Fibroblast of skin of left biceps (primary cell): ENCODE results near the gene PKNOX2.
"Not testable (repeated sequence)": the region's sequence is repeated elsewhere in the genome, so short reads cannot be mapped to it uniquely, and the experiment has no call there.

ENCODE experiments used
- DNase-seq, 2 experiments: peaks; one replicate each; pipeline ENCODE4 v3.0.0-alpha.2; 2013; ENCODE audit warnings: low read depth in 2 of 2

Gene PKNOX2

GRCh38 chr11:125202362-125202880 lies 37.9 kb downstream of the PKNOX2 start:
- no peak for DNase-seq

GRCh38 chr11:125202977-125203376 lies 38.4 kb downstream of the PKNOX2 start:
- no peak for DNase-seq

GRCh38 chr11:125207866-125208425 lies 43.4 kb downstream of the PKNOX2 start:
- peak; percentile 13 to 17 for DNase-seq

- no peak for DNase-seq
Measured at GRCh38 chr11:125210066-125210465, 45.5 kb downstream of the PKNOX2 start.

GRCh38 chr11:125211191-125211947 lies 46.8 kb downstream of the PKNOX2 start:
- DNase-seq = no peak

GRCh38 chr11:125211948-125212340 lies 47.4 kb downstream of the PKNOX2 start:
- DNase-seq = no peak

- no peak for DNase-seq
Measured at GRCh38 chr11:125214601-125215565, 50.3 kb downstream of the PKNOX2 start.

GRCh38 chr11:125215976-125216375 lies 51.4 kb downstream of the PKNOX2 start:
- no peak for DNase-seq

- DNase-seq = no peak
Measured at GRCh38 chr11:125218336-125218735, 53.8 kb downstream of the PKNOX2 start.

GRCh38 chr11:125221461-125221860 lies 56.9 kb downstream of the PKNOX2 start:
- DNase-seq = no peak

GRCh38 chr11:125222494-125222893 lies 57.9 kb downstream of the PKNOX2 start:
- no peak for DNase-seq

GRCh38 chr11:125223161-125223560 lies 58.6 kb downstream of the PKNOX2 start:
- not testable (repeated sequence) for DNase-seq

GRCh38 chr11:125223901-125224361 lies 59.4 kb downstream of the PKNOX2 start:
- no peak for DNase-seq

- no peak for DNase-seq
Measured at GRCh38 chr11:125224391-125225021, 60.0 kb downstream of the PKNOX2 start.

- no peak for DNase-seq
Measured at GRCh38 chr11:125225401-125225800, 60.9 kb downstream of the PKNOX2 start.

- DNase-seq = no peak
Measured at GRCh38 chr11:125226031-125226430, 61.5 kb downstream of the PKNOX2 start.

- no peak for DNase-seq
Measured at GRCh38 chr11:125226706-125227105, 62.2 kb downstream of the PKNOX2 start.

GRCh38 chr11:125227151-125227550 lies 62.6 kb downstream of the PKNOX2 start:
- no peak for DNase-seq

GRCh38 chr11:125228445-125228844 lies 63.9 kb downstream of the PKNOX2 start:
- no peak for DNase-seq

- no peak for DNase-seq
Measured at GRCh38 chr11:125228993-125229392, 64.4 kb downstream of the PKNOX2 start.

GRCh38 chr11:125229916-125230315 lies 65.4 kb downstream of the PKNOX2 start:
- no peak for DNase-seq

- no peak for DNase-seq
Measured at GRCh38 chr11:125233116-125233515, 68.6 kb downstream of the PKNOX2 start.
